Heart left ventricle (tissue), 16 donors: Measurements from ENCODE around the gene FXYD5. TPM values are rescaled to one million over a fixed set of nuclear protein-coding genes. Genes with fewer than 3 reads are reported as not detected.

Source experiments
- ATAC-seq, 4 donors: fragments of 200-7000 bp; cut with Tn5 transposase; one replicate each; pipeline ENCODE4 v1.9.1; 2020 to 2022; ENCODE audit warnings: moderate library complexity in 4 of 4, mild to moderate bottlenecking in 3 of 4, moderate number of reproducible peaks in 1 of 4
- DNase-seq, 5 donors: peaks; one replicate each; pipeline ENCODE4 v3.0.0-alpha.2; 2020
- H3K27ac ChIP-seq, 12 donors: fragments of 200-600 bp; sonication (generic) in 4 of 12; one replicate each; pipeline versions ENCODE4 v1.5.0 to v1.8.0; 2016 to 2022; ENCODE audit warnings: mild to moderate bottlenecking in 2 of 12
- H3K27me3 ChIP-seq, 9 donors: fragments of 200-600 bp; sonication (generic) in 2 of 9; one replicate each; pipeline versions ENCODE4 v1.5.1 to v1.8.0; 2016 to 2022; ENCODE audit warnings: mild to moderate bottlenecking in 3 of 9
- H3K36me3 ChIP-seq, 9 donors: fragments of 200-600 bp; sonication (generic) in 2 of 9; one replicate each; pipeline versions ENCODE4 v1.5.0 to v1.8.0; 2018 to 2022; ENCODE audit warnings: mild to moderate bottlenecking in 2 of 9
- H3K4me1 ChIP-seq, 12 donors: fragments of 200-600 bp; sonication (generic) in 4 of 12; one replicate each; pipeline versions ENCODE4 v1.5.0 to v1.8.0; 2016 to 2022; ENCODE audit warnings: mild to moderate bottlenecking in 3 of 12
- H3K4me3 ChIP-seq, 12 donors: fragments of 200-600 bp; sonication (generic) in 4 of 12; one replicate each; pipeline versions ENCODE4 v1.5.0 to v1.8.0; 2017 to 2022; ENCODE audit warnings: mild to moderate bottlenecking in 9 of 12, moderate library complexity in 4 of 12
- H3K9me3 ChIP-seq, 12 donors: fragments of 200-600 bp; sonication (generic) in 4 of 12; one replicate each; pipeline versions ENCODE4 v1.5.0 to v1.8.0; 2016 to 2022; ENCODE audit warnings: mild to moderate bottlenecking in 1 of 12
- POLR2A ChIP-seq, 2 donors: fragments of 450-650 bp; IDR thresholded peaks; one replicate each; pipeline ENCODE4 v1.6.1; 2017; ENCODE audit warnings: antibody characterized with exemption in 2 of 2, mild to moderate bottlenecking in 2 of 2, moderate library complexity in 2 of 2
- WGBS, 4 donors: extraction: QIAGEN DNeasy Blood & Tissue Kit in 2 of 4; methylation state at CpG; one replicate each; pipeline versions ENCODE4 v1.1.5 to v1.1.7; 2013 to 2018; 5-methylcytosine and 5-hydroxymethylcytosine counted together
- intact Hi-C, 10 donors: fragments of 100-400 bp; cut with DNase I; formaldehyde crosslinking; loops; one replicate each; pipeline versions ENCODE4 v1.11.1 to v1.14.2; 2022
- polyA plus RNA-seq, 2 donors: library from polyadenylated mRNA; stranded (reverse); fragments of 200-250 nt; gene quantifications; one replicate each; pipeline ENCODE4 v1.2.3, GENCODE V29; 2013
- total RNA-seq, 9 donors: library from RNA; depleted of rRNA in 2 of 9; stranded (reverse); fragments of >200 nt in 2 of 9; fragmentation: NEBNext Ultra II Directional in 3 of 9; extraction: Animal tissue kit (Norgen Biotek cat#: 25700) in 3 of 9; gene quantifications; one replicate each; pipeline versions ENCODE4 v1.1.0 to v1.2.4, GENCODE V29; 2016 to 2023
- TF ChIP-seq, protein P1 (sequence below), 12 donors: fragments of 200-600 bp; sonication (generic) in 4 of 12; IDR thresholded peaks; one replicate each; pipeline versions ENCODE4 v1.5.0 to v1.8.0; 2018 to 2022; ENCODE audit warnings: antibody characterized with exemption in 12 of 12, mild to moderate bottlenecking in 5 of 12
- donor health status: ischemic (EF 13 %, LVEDD 7.1; RV severe dilation, severe dysfunction).
- donor health status: healthy with polysubstance abuse.
- donor health status: DM: no; HTN: yes; CAD: no.
- donor health status: DM: no; HTN: no; CAD: no.
- donor health status: ischemic (EF 25% LVEDD 6.9; RV normal size, moderate dysfunction).
- donor health status: ischemic (EF 25% LVEDD 5.7; RV mildly dilated, moderate dysfunction).
- donor health status: healthy.
- donor health status: DM: yes; HTN: yes; CAD: no.
- donor health status: ischemic (EF 35%, LVEDD 5.7; RV mildly dilated, moderate dysfunction).
- donor health status: nonischemic (EF 11% LVEDD 7.7; RV severe dilation, severe dysfunction).
- donor health status: DM: yes; HTN: yes; CAD: no.
- donor health status: PGD.
- donor health status: ischemic (EF 29% LVEDD 5.4; RV normal size, mild dysfunction).
- donor health status: nonischemic (EF 23%, LVEDD 6.1; RV moderate dilation, normal function).

The FXYD5 gene
- total and polyA plus RNA-seq, 11 donors, result 15.3 to 87.9 (median 25.6) TPM

GRCh38 chr19:35161434-35161743 is 6.9 kb downstream of the FXYD5 start:
- Histone ChIP-seq H3K27me3 (no peaks in the 10 kb centered on the region), H3K4me3 (no peak overlapping the region), H3K27ac (no peak overlapping the region), H3K4me1 (peaks cover 0 to 1% (median 0%) of the 10 kb centered on the region in 12 donors), H3K9me3 (peaks cover 0 to 41% (median 17%) of the 10 kb centered on the region in 12 donors), H3K36me3 (peaks cover 0 to 95% (median 70%) of the 10 kb centered on the region in 9 donors)
- intact Hi-C loops, result no loop called here
- 86 to 98% (median 91%) methylated on average over 2 of the region's 2 CpGs for WGBS, 4 donors
- TF ChIP-seq, protein P1, sequence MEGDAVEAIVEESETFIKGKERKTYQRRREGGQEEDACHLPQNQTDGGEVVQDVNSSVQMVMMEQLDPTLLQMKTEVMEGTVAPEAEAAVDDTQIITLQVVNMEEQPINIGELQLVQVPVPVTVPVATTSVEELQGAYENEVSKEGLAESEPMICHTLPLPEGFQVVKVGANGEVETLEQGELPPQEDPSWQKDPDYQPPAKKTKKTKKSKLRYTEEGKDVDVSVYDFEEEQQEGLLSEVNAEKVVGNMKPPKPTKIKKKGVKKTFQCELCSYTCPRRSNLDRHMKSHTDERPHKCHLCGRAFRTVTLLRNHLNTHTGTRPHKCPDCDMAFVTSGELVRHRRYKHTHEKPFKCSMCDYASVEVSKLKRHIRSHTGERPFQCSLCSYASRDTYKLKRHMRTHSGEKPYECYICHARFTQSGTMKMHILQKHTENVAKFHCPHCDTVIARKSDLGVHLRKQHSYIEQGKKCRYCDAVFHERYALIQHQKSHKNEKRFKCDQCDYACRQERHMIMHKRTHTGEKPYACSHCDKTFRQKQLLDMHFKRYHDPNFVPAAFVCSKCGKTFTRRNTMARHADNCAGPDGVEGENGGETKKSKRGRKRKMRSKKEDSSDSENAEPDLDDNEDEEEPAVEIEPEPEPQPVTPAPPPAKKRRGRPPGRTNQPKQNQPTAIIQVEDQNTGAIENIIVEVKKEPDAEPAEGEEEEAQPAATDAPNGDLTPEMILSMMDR (IDR thresholded peaks at IDR 0.05), result no peak
- TF ChIP-seq POLR2A (IDR thresholded peaks at IDR 0.05), result no peak
- no peak for ATAC-seq
- DNase-seq, result no peak

GRCh38 chr19:35162471-35163326 is 8.2 kb downstream of the FXYD5 start:
- Histone ChIP-seq H3K27me3 (no peaks in the 10 kb centered on the region), H3K27ac (no peak overlapping the region), H3K9me3 (peaks cover 0 to 47% (median 21%) of the 10 kb centered on the region in 12 donors), H3K4me1 (peaks cover 0 to 13% (median 0%) of the 10 kb centered on the region in 12 donors), H3K36me3 (peaks cover 0 to 98% (median 74%) of the 10 kb centered on the region in 9 donors), H3K4me3 (no peak overlapping the region)
- ATAC-seq (no peak), DNase-seq (no peak)
- TF ChIP-seq POLR2A (IDR thresholded peaks at IDR 0.05), result no peak
- TF ChIP-seq, protein P1 (IDR thresholded peaks at IDR 0.05), result no peak
- intact Hi-C loops, result no loop called here
- WGBS, 4 donors, result 79 to 87% (median 81%) methylated on average over 6 of the region's 6 CpGs

- Histone ChIP-seq H3K4me3 (no peak overlapping the region), H3K27me3 (no peaks in the 10 kb centered on the region), H3K4me1 (peaks cover 0 to 16% (median 0%) of the 10 kb centered on the region in 12 donors), H3K27ac (no peak overlapping the region), H3K9me3 (peaks cover 0 to 47% (median 21%) of the 10 kb centered on the region in 12 donors), H3K36me3 (peaks cover 0 to 91% (median 57%) of the 10 kb centered on the region in 9 donors)
- intact Hi-C loops, result no loop called here
- no peak for DNase-seq
- WGBS, 4 donors, result 55 to 96% (median 91%) methylated on average over 2 of the region's 2 CpGs
- TF ChIP-seq, protein P1 (IDR thresholded peaks at IDR 0.05), result no peak
- no peak for TF ChIP-seq POLR2A (IDR thresholded peaks at IDR 0.05)
- ATAC-seq, result no peak
Observed at GRCh38 chr19:35164418-35164817, 9.9 kb downstream of the FXYD5 start.

DNA sequence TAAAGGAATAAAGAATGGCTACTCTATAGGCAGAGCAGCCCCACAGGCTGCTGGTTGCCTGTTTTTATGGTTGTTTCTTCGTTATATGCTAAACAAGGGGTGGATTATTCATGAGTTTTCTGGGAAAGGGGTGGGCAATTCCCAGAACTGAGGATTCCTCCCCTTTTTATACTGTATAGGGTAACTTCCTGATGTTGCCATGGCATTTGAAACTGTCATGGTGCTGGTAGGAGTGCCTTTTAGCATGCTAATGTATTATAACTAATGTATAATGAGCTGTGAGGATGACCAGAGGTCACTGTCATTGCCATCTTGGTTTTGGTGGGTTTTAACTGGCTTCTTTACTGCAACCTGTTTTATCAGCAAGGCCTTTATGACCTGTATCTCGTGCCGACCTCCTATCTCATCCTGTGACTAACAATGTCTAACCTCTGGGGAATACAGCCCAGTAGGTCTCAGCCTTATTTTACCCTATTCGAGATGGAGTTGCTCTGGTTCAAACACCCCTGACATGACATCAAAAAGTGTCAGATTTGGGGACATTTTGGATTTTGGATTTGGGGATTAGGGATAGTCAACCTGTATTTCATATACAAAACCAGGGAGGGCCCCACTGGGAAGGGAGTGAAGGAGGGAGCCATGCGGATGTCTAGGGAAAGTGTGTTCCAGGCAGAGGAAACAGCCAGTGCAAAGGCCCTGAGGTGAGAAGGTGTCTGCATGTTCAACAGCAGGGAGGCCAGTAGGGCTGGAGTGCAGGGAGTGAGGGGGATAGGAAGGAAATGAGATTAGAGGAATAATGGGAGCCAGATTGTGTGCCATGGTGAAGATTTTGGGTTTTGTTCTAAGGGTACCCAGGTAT is 10.9 kb downstream of the FXYD5 start:
- 63 to 74% (median 69%) methylated on average over 5 of the region's 5 CpGs for WGBS, 4 donors
- intact Hi-C loops, result no loop called here
- peaks cover 0 to 16% (median 0%) of the 10 kb centered on the region in 12 donors for H3K4me1 ChIP-seq
- no peaks in the 10 kb centered on the region for H3K27me3 ChIP-seq
- no peak for ATAC-seq
- H3K36me3 ChIP-seq, result peaks cover 0 to 91% (median 49%) of the 10 kb centered on the region in 9 donors
- TF ChIP-seq, protein P1 (IDR thresholded peaks at IDR 0.05), result no peak
- no peak for TF ChIP-seq POLR2A (IDR thresholded peaks at IDR 0.05)
- peaks cover 0 to 47% (median 21%) of the 10 kb centered on the region in 12 donors for H3K9me3 ChIP-seq
- no peak overlapping the region for H3K4me3 ChIP-seq
- no peak for DNase-seq
- no peak overlapping the region for H3K27ac ChIP-seq
